Stimulated activated CD4-positive, alpha-beta T cell treated with anti-CD3 and anti-CD28 coated beads, TNF-alpha, amount 100 ng/mL, for 48 hours (primary cell): Measurements from ENCODE around the gene GP9.
"Not testable (repeated sequence)": the region's sequence is repeated elsewhere in the genome, so short reads cannot be mapped to it uniquely, and the experiment has no call there.

Source experiments
- DNase-seq, 3 donors: peaks; one replicate each; pipeline ENCODE4 v3.0.0-alpha.2; 2020; ENCODE audit warnings: low read depth in 3 of 3

GP9 gene

GRCh38 chr3:129050556-129051295 lies 9.9 kb upstream of the GP9 start:
- no peak for DNase-seq

- no peak for DNase-seq
Measured at GRCh38 chr3:129051871-129052340, 8.7 kb upstream of the GP9 start.

DNA sequence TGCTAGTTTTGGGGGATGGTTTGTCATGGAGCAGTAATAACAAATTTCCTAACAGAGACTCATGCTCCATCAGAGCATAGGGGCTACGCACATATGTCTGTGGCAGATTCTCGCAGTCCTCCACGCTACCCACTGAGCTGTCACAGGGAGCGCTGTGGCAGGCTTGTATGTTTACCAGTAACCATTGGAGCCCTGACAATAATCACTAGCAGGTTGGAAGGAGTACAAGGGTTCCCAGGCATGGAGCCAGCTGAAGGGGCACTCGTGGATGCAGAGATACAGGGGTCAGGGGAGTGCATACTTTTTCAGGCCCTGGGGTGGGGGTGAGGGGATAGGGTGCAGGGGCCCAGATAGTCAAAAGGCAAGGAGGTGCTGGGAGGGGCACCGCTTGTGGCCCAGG lies 7.9 kb upstream of the GP9 start:
- no peak for DNase-seq

DNA sequence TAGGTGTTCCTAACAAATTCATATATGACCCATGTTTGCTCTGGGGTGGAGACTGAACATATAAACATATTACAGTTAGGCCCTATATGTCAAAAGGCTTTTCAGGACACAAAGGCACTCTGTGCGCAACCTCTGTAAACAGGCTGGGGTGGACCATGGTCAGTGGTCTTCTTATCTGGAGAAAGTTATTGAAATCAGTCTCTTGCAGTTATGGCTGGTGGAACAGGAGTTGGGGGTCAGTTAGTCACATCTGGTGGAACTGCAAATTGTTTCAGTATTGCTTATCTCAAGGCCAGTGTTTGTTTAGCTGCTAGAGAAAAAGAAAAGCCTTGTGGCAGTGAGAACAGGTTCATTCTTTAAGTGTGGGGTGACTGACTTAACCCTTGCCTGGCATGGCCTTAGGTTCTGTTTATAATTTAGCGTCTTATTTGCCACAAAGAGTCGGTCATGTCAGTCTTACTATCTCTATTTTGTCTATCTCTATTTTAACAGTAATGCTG lies 5.9 kb upstream of the GP9 start:
- no peak for DNase-seq

GRCh38 chr3:129056451-129057173 lies 4.0 kb upstream of the GP9 start:
- DNase-seq: no peak

DNA sequence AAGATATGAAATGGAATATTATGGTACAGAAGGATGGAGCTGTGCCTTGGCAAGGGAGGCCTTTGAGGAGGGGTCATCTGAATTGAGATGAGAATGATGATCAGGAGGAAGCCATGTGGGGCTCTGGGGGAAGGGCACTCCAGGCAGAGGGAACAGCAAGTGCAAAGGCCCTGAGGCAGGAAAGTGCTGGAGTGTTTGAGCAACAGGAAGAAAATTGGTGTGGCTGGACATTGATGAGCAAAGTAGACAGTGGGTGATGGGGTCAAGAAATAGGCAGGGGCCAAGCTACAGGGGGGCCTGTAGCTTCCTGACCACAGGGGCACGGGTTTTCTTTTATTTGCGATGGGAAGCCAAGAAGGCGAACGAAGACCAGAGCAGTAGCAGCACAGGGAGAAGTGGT lies 3.3 kb upstream of the GP9 start:
- no peak for DNase-seq

DNA sequence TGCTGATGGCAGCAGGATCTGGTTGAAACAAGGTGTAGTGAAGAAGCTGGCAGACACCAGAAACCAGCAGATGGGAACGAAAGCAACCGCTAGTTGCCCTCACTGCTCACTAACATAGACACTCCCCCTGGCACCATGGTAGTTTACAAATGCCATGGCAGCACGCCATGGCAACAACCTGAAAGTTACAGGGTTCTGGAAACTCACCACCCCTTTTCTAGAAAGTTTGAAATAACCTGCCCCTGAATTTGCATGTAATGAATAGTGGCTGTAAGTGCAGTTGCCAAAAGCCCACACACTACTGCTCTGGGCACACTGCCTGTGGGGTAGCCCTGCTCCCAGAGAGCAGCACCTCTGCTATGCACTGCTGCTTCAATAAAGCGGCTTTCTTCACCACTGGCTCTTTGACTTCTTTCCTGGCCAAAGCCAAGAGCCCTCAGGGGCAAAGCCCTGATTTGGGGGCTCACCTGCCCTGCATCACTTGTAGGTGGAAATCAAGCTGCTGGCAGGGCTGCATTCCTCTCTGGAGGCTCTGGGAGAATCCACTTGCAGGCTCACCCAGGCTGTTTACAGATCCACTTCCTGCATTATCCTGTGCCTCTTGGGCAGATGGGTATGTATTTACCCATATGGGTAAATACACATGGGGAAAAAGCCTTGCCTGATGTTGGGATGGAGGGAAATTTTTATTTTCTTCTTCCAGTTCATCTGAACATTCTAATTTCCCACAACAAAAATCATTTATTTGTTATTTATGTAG lies 2.0 kb upstream of the GP9 start:
- DNase-seq: no peak

DNA sequence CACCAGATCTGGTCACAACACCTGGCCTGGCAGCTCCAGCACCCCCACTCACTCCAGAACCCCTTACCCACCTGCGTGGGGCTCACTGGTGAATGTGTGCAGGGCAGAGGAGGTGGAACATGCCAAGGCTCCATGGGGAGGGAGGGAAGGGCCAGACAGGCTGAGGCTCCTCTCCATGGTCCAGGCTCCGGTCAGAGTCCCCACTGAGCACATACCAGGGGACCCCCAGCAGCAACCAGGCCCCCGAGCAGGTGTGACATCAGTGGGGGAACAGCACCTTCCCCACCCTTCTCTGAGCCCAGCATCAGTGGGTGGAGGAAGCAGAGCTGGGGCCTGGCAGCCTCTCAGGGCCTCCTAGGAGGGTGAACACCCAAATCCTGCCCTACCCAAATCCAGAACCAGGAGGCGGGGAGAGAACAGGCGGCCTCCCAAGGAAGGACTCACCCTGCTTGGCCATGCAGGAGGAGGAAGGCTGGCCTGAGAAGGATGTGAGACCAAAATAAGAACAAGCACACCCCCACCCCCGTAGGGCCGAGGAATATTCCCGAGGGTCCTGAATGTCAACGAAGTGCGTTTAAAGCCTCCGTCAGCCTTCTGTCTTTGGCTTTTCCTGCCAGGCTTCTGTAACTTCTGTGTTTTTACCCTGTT lies 1.1 kb upstream of the GP9 start:
- no peak for DNase-seq

DNA sequence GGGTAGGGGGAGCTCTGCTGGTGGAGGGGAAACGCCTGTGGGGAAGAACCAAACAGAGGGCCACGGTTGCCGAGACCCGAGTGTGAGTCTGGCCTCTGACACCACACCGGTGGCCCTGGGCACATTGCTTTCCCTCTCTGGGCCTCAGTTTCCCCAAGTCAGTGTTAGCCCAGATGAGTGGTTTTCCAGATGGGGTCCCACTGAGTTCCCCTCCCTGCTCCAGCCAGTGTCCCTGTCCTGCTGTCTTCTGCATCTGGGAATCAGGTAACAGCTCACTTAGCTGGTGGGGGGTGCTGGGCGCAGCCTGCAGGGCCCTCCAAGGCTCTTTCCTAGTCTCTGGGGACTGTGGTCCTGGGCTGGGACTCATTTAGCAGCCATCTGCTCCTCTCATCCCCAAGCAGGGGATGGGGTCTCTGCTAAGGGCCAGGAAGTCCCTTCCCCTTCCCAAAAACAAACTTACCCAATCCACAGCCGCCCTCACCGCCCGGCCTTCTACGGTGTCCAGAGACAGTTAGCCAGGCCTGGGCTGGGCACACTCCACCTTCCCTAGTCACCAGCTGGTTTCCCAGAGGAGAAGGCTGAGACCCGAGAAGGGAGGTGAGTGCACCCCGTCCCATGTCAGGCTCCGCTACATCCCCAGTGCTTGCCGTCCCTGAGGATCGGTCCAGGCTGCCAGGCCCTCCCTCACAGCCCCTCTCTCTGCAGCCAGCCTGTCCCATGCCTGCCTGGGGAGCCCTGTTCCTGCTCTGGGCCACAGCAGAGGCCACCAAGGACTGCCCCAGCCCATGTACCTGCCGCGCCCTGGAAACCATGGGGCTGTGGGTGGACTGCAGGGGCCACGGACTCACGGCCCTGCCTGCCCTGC lies 676 bp downstream of the GP9 start:
- DNase-seq: no peak

DNA sequence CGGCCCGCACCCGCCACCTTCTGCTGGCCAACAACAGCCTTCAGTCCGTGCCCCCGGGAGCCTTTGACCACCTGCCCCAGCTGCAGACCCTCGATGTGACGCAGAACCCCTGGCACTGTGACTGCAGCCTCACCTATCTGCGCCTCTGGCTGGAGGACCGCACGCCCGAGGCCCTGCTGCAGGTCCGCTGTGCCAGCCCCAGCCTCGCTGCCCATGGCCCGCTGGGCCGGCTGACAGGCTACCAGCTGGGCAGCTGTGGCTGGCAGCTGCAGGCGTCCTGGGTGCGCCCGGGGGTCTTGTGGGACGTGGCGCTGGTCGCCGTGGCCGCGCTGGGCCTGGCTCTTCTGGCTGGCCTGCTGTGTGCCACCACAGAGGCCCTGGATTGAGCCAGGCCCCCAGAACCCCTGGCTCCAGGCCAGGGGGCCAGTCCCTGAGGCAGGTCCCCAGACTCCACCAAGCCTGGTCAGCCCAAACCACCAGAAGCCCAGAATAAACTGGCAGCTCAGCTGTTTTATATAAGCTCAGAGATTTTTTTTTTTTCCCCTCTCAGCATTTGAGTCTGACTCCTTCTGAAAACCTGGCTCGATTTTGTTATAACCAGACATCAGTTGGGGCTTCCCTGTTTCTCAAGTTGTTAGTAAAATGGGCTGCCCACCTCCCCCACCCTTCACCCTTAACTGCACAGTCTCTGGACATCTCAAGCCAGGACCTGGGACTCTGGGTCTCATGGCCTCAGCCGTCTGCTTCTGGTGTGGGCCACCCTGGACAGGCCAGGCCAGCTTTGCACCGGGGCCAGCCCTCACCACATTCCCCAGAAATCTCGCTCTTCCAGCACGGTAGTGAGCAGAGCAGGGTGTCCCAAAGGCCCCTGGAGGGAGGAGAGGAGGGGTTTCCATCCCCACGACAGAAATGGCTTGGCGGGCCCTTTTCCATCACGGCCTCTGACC lies 1.6 kb downstream of the GP9 start:
- no peak for DNase-seq

- DNase-seq: no peak
Measured at GRCh38 chr3:129063091-129063640, 2.6 kb downstream of the GP9 start.

GRCh38 chr3:129063841-129064482 lies 3.4 kb downstream of the GP9 start:
- no peak for DNase-seq

- no peak for DNase-seq
Measured at GRCh38 chr3:129065016-129065719, 4.6 kb downstream of the GP9 start.

- no peak for DNase-seq
Measured at GRCh38 chr3:129065720-129066073, 5.1 kb downstream of the GP9 start.

DNA sequence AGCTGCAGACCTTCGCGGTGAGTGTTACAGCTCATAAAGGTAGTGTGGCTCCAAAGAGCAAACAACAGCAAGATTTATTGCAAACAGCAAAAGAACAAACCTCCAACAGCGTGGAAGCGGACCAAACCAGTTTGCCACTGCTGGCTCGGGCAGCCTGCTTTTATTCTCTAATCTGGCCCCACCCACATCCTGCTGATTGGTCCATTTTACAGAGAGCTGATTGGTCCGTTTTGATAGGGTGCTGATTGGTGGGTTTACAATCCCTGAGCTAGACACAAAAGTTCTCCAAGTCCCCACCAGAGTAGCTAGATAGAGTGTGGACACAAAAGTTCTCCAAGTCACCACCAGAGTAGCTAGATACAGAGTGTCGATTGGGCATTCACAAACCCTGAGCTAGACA lies 7.1 kb downstream of the GP9 start:
- not testable (repeated sequence) for DNase-seq

DNA sequence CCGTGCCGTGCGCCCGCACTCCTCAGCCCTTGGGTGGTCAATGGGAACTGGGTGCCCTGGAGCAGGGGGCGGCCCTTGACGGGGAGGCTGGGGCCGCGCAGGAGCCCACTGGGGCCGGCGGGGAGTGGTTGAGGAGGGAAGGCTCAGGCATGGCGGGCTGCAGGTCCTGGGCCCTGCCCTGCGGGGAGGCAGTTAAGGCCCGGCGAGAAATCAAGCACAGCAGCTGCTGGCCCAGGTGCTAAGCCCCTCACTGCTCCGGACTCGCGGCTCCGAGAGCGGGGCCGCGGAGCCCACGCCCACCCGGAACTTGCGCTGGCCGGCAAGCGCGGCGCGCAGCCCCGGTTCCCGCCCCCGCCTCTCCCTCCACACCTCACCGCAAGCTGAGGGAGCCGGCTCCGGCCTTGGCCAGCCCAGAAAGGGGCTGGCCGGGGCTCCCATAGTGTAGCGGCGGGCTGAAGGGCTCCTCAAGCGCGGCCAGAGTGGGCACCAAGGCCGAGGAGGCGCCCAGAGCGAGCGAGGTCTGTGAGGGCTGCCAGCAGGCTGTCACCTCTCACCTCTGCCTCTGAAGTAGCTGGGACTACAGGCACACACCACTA lies 7.8 kb downstream of the GP9 start:
- no peak for DNase-seq

GRCh38 chr3:129069313-129070085 lies 8.9 kb downstream of the GP9 start:
- not testable (repeated sequence) for DNase-seq
